Heart right ventricle (tissue), 16 donors: ENCODE data around the gene IL20RA. TPM values are rescaled to one million over a fixed set of nuclear protein-coding genes. Genes with fewer than 3 reads are reported as not detected.

Source experiments
- ATAC-seq, 8 donors: fragments of 200-7000 bp; cut with Tn5 transposase; one replicate each; pipeline ENCODE4 v1.9.1; 2020; ENCODE audit warnings: mild to moderate bottlenecking in 8 of 8, moderate library complexity in 8 of 8, moderate number of reproducible peaks in 1 of 8
- DNase-seq, 2 donors: peaks; one replicate each; pipeline ENCODE4 v3.0.0-alpha.2; 2020
- H3K27ac ChIP-seq, 10 donors: fragments of 200-600 bp; sonication (generic) in 2 of 10; one replicate each; pipeline versions ENCODE4 v1.5.0 to v1.8.0; 2020 to 2022; ENCODE audit warnings: mild to moderate bottlenecking in 3 of 10
- H3K27me3 ChIP-seq, 7 donors: fragments of 200-600 bp; one replicate each; pipeline ENCODE4 v1.8.0; 2021 to 2022; ENCODE audit warnings: mild to moderate bottlenecking in 2 of 7
- H3K36me3 ChIP-seq, 9 donors: fragments of 200-600 bp; sonication (generic) in 1 of 9; one replicate each; pipeline versions ENCODE4 v1.5.0 to v1.8.0; 2020 to 2022; ENCODE audit warnings: mild to moderate bottlenecking in 2 of 9
- H3K4me1 ChIP-seq, 9 donors: fragments of 200-600 bp; sonication (generic) in 1 of 9; one replicate each; pipeline versions ENCODE4 v1.5.0 to v1.8.0; 2020 to 2022; ENCODE audit warnings: mild to moderate bottlenecking in 4 of 9
- H3K4me3 ChIP-seq, 10 donors: fragments of 200-600 bp; sonication (generic) in 2 of 10; one replicate each; pipeline versions ENCODE4 v1.5.0 to v1.8.0; 2020 to 2022; ENCODE audit warnings: mild to moderate bottlenecking in 7 of 10, moderate library complexity in 2 of 10
- H3K9me3 ChIP-seq, 11 donors: fragments of 200-600 bp in 10 of 11; sonication (generic) in 2 of 11; one replicate each; pipeline versions ENCODE4 v1.5.0 to v1.8.0; 2013 to 2022; ENCODE audit warnings: mild to moderate bottlenecking in 2 of 11, control low read depth in 1 of 11, moderate library complexity in 1 of 11
- CTCF ChIP-seq, 9 donors: fragments of 200-600 bp; sonication (generic) in 2 of 9; IDR thresholded peaks; one replicate each; pipeline versions ENCODE4 v1.5.0 to v1.8.0; 2021 to 2022; ENCODE audit warnings: antibody characterized with exemption in 9 of 9, mild to moderate bottlenecking in 5 of 9, moderate library complexity in 1 of 9
- WGBS, 2 donors: extraction: QIAGEN DNeasy Blood & Tissue Kit; methylation state at CpG; one replicate each; pipeline ENCODE4 v1.1.7; 2013; ENCODE audit warnings: inconsistent platforms in 1 of 2; 5-methylcytosine and 5-hydroxymethylcytosine counted together
- intact Hi-C, 10 donors: fragments of 100-400 bp; cut with DNase I; formaldehyde crosslinking; loops; one replicate each; pipeline versions ENCODE4 v1.11.1 to v1.14.2; 2022
- polyA plus RNA-seq, 2 donors: library from polyadenylated mRNA; stranded (reverse); fragments of 200-250 nt; gene quantifications; one replicate each; pipeline ENCODE4 v1.2.3, GENCODE V29; 2013
- total RNA-seq, 10 donors: library from RNA; stranded (reverse); fragmentation: NEBNext Ultra II Directional in 3 of 10; extraction: Animal tissue kit (Norgen Biotek cat#: 25700) in 3 of 10; gene quantifications; one replicate each; pipeline versions ENCODE4 v1.2.1 to v1.2.4, GENCODE V29; 2021 to 2023
- donor health status: Arrhythmogenic right ventricular cardiomyopathy.
- donor health status: ischemic (EF 13 %, LVEDD 7.1; RV severe dilation, severe dysfunction).
- donor health status: healthy with polysubstance abuse.
- donor health status: DM: no; HTN: yes; CAD: no.
- donor health status: DM: no; HTN: no; CAD: no.
- donor health status: ischemic (EF 25% LVEDD 6.9; RV normal size, moderate dysfunction).
- donor health status: ischemic (EF 25% LVEDD 5.7; RV mildly dilated, moderate dysfunction).
- donor health status: healthy.
- donor health status: DM: yes; HTN: yes; CAD: no.
- donor health status: Ischemic cardiomyopathy.
- donor health status: ischemic (EF 35%, LVEDD 5.7; RV mildly dilated, moderate dysfunction).
- donor health status: nonischemic (EF 11% LVEDD 7.7; RV severe dilation, severe dysfunction).
- donor health status: DM: yes; HTN: yes; CAD: no.
- donor health status: PGD.
- donor health status: ischemic (EF 29% LVEDD 5.4; RV normal size, mild dysfunction).
- donor health status: nonischemic (EF 23%, LVEDD 6.1; RV moderate dilation, normal function).

The IL20RA gene
- total and polyA plus RNA-seq, 12 donors, result 0.28 to 15.4 (median 2.1) TPM

GRCh38 chr6:136958168-136958567 lies 86.6 kb downstream of the IL20RA start:
- 92 to 96% methylated on average over 5 of the region's 5 CpGs for WGBS, 2 donors
- peaks cover 0 to 9% (median 0%) of the 10 kb centered on the region in 7 donors for H3K27me3 ChIP-seq
- H3K4me3 ChIP-seq, result no peak overlapping the region
- no peaks in the 10 kb centered on the region for H3K36me3 ChIP-seq
- intact Hi-C loops, result no loop called here
- no peak overlapping the region for H3K27ac ChIP-seq
- no peaks in the 10 kb centered on the region for H3K9me3 ChIP-seq
- no peak for ATAC-seq
- no peak for DNase-seq
- peaks cover 4 to 26% (median 7%) of the 10 kb centered on the region in 9 donors for H3K4me1 ChIP-seq
- no peak for TF ChIP-seq CTCF (IDR thresholded peaks at IDR 0.05)

GRCh38 chr6:136956590-136957544 lies 87.9 kb downstream of the IL20RA start:
- intact Hi-C loops, result no loop called here
- 47 to 49% methylated on average over 14 of the region's 14 CpGs for WGBS, 2 donors
- Histone ChIP-seq H3K9me3 (no peaks in the 10 kb centered on the region), H3K27me3 (peaks cover 0 to 9% (median 0%) of the 10 kb centered on the region in 7 donors), H3K27ac (no peak overlapping the region), H3K4me1 (peaks cover 3 to 15% (median 6%) of the 10 kb centered on the region in 9 donors), H3K36me3 (no peaks in the 10 kb centered on the region), H3K4me3 (no peak overlapping the region)
- DNase-seq (no peak), ATAC-seq (peak in 2 of 8 donors; percentile 29 to 41)
- no peak for TF ChIP-seq CTCF (IDR thresholded peaks at IDR 0.05)

GRCh38 chr6:136955123-136955522 lies 89.6 kb downstream of the IL20RA start:
- Histone ChIP-seq H3K27ac (no peak overlapping the region), H3K4me1 (peaks cover 3 to 13% (median 6%) of the 10 kb centered on the region in 9 donors), H3K27me3 (peaks cover 0 to 6% (median 0%) of the 10 kb centered on the region in 7 donors), H3K4me3 (no peak overlapping the region), H3K9me3 (no peaks in the 10 kb centered on the region), H3K36me3 (no peaks in the 10 kb centered on the region)
- TF ChIP-seq CTCF (IDR thresholded peaks at IDR 0.05), result no peak
- no peak for DNase-seq
- 87 to 88% methylated on average over 3 of the region's 3 CpGs for WGBS, 2 donors
- intact Hi-C loops, result no loop called here
- ATAC-seq, result no peak

GRCh38 chr6:136952714-136953260 lies 92.0 kb downstream of the IL20RA start:
- no peak for ATAC-seq
- H3K36me3 ChIP-seq, result no peaks in the 10 kb centered on the region
- intact Hi-C loops, result no loop called here
- no peak for DNase-seq
- H3K4me3 ChIP-seq, result no peak overlapping the region
- WGBS, 2 donors, result 58% methylated on average over 7 of the region's 7 CpGs
- H3K9me3 ChIP-seq, result no peaks in the 10 kb centered on the region
- peaks cover 3 to 9% (median 6%) of the 10 kb centered on the region in 9 donors for H3K4me1 ChIP-seq
- no peak for TF ChIP-seq CTCF (IDR thresholded peaks at IDR 0.05)
- H3K27me3 ChIP-seq, result peaks cover 0 to 6% (median 0%) of the 10 kb centered on the region in 7 donors
- no peak overlapping the region for H3K27ac ChIP-seq
